ENCODE measurements around the gene SF1.
"Not testable (repeated sequence)": the region's sequence is repeated elsewhere in the genome, so short reads cannot be mapped to it uniquely, and the experiment has no call there.

Gene SF1

GRCh38 chr11:64778473-64779298 is at the start of gene SF1:
Gene SF1, minus strand, starts transcription at chr11:64778542. Its CDS starts 150 bp downstream, at chr11:64778392.
- peak; percentile 100 for DNase-seq (ENCODE audit: low read depth, low spot score)

GRCh38 chr11:64827451-64827839 is 49.1 kb upstream of the SF1 start:
- no peak for DNase-seq (ENCODE audit: low read depth, low spot score)

- DNase-seq (ENCODE audit: low read depth, low spot score), result no peak
Measured at GRCh38 chr11:64826578-64827450, 48.5 kb upstream of the SF1 start.

- no peak for DNase-seq (ENCODE audit: low read depth, low spot score)
Measured at GRCh38 chr11:64826062-64826461, 47.7 kb upstream of the SF1 start.

GRCh38 chr11:64823568-64824119 is 45.3 kb upstream of the SF1 start:
- no peak for DNase-seq (ENCODE audit: low read depth, low spot score)

GRCh38 chr11:64817476-64817875 is 39.1 kb upstream of the SF1 start:
- DNase-seq (ENCODE audit: low read depth, low spot score), result no peak

GRCh38 chr11:64815433-64815832 is 37.1 kb upstream of the SF1 start:
- DNase-seq (ENCODE audit: low read depth, low spot score), result not testable (repeated sequence)

- no peak for DNase-seq (ENCODE audit: low read depth, low spot score)
Measured at GRCh38 chr11:64814712-64815187, 36.4 kb upstream of the SF1 start.

- no peak for DNase-seq (ENCODE audit: low read depth, low spot score)
Measured at GRCh38 chr11:64813826-64814225, 35.5 kb upstream of the SF1 start.

- no peak for DNase-seq (ENCODE audit: low read depth, low spot score)
Measured at GRCh38 chr11:64810891-64811272, 32.5 kb upstream of the SF1 start.

- peak; percentile 85 for DNase-seq (ENCODE audit: low read depth, low spot score)
Measured at GRCh38 chr11:64810271-64810890, 32.0 kb upstream of the SF1 start, which contains the start of gene MEN1. Gene MEN1, minus strand, starts transcription at chr11:64810551. Its CDS starts 442 bp downstream, at chr11:64810109.

GRCh38 chr11:64809781-64810241 is 31.5 kb upstream of the SF1 start:
- DNase-seq (ENCODE audit: low read depth, low spot score), result no peak

- no peak for DNase-seq (ENCODE audit: low read depth, low spot score)
Measured at GRCh38 chr11:64805481-64805880, 27.1 kb upstream of the SF1 start.

GRCh38 chr11:64804346-64805210 is 26.2 kb upstream of the SF1 start:
- DNase-seq (ENCODE audit: low read depth, low spot score), result no peak

GRCh38 chr11:64803846-64804345 is 25.6 kb upstream of the SF1 start:
- DNase-seq (ENCODE audit: low read depth, low spot score), result no peak

- DNase-seq (ENCODE audit: low read depth, low spot score), result peak; percentile 57
Measured at GRCh38 chr11:64803158-64803845, 25.0 kb upstream of the SF1 start, which contains the start of gene MAP4K2. Gene MAP4K2, minus strand, starts transcription at chr11:64803214. Its CDS starts 65 bp downstream, at chr11:64803149.

- no peak for DNase-seq (ENCODE audit: low read depth, low spot score)
Measured at GRCh38 chr11:64802370-64803157, 24.2 kb upstream of the SF1 start.

- DNase-seq (ENCODE audit: low read depth, low spot score), result no peak
Measured at GRCh38 chr11:64801561-64802369, 23.4 kb upstream of the SF1 start.

All from smooth muscle cell of the brain vasculature (primary cell).